GM06990 (cell line): ENCODE measurements around the gene ATP7B.

Source experiments
- DNase-seq: peaks from one replicate; pipeline ENCODE4 v3.0.0-alpha.2; 2011; ENCODE audit not compliant: insufficient read length; ENCODE audit errors: extremely low read depth
- H3K27me3 ChIP-seq: replicated peaks from 2 replicates; pipeline ENCODE4 v1.6.0; 2011; ENCODE audit warnings: low read length; ENCODE audit not compliant: control insufficient read depth, insufficient read depth
- H3K36me3 ChIP-seq: 2 replicates; pipeline ENCODE4 v1.5.1; 2011; ENCODE audit warnings: low read length; ENCODE audit not compliant: control insufficient read depth, insufficient read depth
- H3K4me3 ChIP-seq: replicated peaks from 2 replicates; pipeline ENCODE4 v1.5.1; 2011; ENCODE audit warnings: low read depth, mild to moderate bottlenecking, control low read depth, low read length
- CTCF ChIP-seq: IDR thresholded peaks from 2 replicates; pipeline ENCODE4 v1.5.1; 2011; ENCODE audit warnings: low read length, control low read depth, mild to moderate bottlenecking, inconsistent platforms; ENCODE audit not compliant: insufficient read depth, poor library complexity, severe bottlenecking

The ATP7B gene

DNA sequence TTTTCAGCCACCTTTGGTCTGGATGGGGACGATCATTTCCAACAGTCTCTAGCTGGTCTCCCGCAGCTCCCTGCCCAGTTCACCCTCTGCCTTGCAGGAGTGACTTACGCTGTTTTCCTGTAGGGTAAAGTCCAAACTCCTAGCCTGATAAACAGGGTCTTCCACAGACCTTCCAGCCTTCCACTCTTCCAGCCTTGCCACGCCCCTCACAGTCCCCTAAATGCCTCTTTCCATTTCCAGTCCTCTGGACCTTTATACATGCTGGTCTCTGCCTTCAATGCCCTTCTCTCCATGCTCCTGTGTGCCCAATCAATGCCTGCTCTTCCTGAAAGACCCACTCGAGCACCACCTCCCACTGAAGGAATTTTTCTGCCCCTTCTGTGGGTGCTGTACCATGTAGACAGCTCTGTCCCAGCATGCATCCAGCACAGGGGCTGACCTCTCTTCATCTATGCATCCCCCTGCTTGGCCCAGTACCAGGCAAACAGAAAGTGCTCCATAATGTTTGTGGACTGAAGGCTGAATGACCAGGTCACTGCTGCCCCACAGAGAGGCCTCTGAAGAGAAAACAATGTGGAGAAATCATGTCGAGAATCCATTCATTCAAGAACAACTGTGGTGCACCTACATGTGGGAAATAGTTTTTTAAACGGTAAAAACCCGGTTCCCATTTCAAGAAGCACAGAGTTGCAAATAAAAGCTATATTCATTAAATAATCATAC, 4.6 kb downstream of the ATP7B start:
- TF ChIP-seq CTCF: no peak
- no peak for DNase-seq
- Histone ChIP-seq H3K4me3 (no peak overlapping the region), H3K36me3 (no peaks in the 10 kb centered on the region), H3K27me3 (peaks cover 1% of the 10 kb centered on the region)

- Histone ChIP-seq H3K4me3 (no peak overlapping the region), H3K36me3 (no peaks in the 10 kb centered on the region), H3K27me3 (no peaks in the 10 kb centered on the region; the same call in none of the 2 replicates)
- no peak for TF ChIP-seq CTCF
- no peak for DNase-seq
Measured at GRCh38 chr13:52005841-52006522, 5.3 kb downstream of the ATP7B start.

- TF ChIP-seq CTCF: peak; percentile 2
- no peak for DNase-seq
Measured at GRCh38 chr13:52004511-52005170, 6.6 kb downstream of the ATP7B start.

GRCh38 chr13:52003541-52003940, 7.7 kb downstream of the ATP7B start:
- H3K36me3 ChIP-seq: no peaks in the 10 kb centered on the region
- no peaks in the 10 kb centered on the region; the same call in none of the 2 replicates for H3K27me3 ChIP-seq
- H3K4me3 ChIP-seq: no peak overlapping the region
- DNase-seq: no peak
- TF ChIP-seq CTCF: no peak

More at GRCh38 chr13:52004511-52005170, 6.6 kb downstream of the ATP7B start:
- Histone ChIP-seq H3K36me3 (no peaks in the 10 kb centered on the region), H3K27me3 (no peaks in the 10 kb centered on the region; the same call in none of the 2 replicates), H3K4me3 (no peak overlapping the region)

GRCh38 chr13:52002361-52002760, 8.9 kb downstream of the ATP7B start:
- peaks cover 2% of the 10 kb centered on the region for H3K27me3 ChIP-seq
- H3K4me3 ChIP-seq: no peak overlapping the region
- DNase-seq: no peak
- no peaks in the 10 kb centered on the region for H3K36me3 ChIP-seq
- TF ChIP-seq CTCF: no peak
